Activated naive CD8-positive, alpha-beta T cell treated with anti-CD3 and anti-CD28 coated beads, Interleukin-2, amount 50 U/mL, for 16 hours (primary cell): ENCODE results near the gene PRR35.

Source experiments
- DNase-seq: peaks from one replicate; pipeline ENCODE4 v3.0.0-alpha.2; 2020; ENCODE audit warnings: low read depth, low spot score

The PRR35 gene

DNA sequence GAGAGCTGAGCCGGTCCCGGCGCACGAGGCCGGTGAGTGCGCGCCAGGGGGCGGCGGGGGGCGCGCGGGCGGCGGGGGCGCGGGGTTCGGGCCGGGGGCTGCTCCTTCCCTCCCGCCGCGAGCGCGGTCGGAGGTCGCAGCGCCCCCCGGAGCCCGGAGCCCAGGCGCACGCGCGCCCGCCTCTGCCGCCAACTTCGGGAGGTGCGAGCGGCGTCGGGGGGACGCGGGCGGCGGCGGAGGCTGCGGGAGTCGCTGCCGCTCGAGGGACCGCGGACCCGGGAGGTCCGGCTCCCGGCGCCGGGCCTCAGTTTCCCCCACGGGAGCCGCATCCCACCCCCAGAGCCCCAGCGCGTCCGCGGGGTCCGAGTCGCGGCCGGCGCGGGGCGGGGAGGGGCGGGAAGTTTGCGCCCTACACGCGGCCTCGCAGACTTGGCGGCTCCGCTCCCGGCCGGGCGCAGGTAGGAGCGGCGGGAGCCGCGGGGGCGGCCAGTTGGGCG lies at the start of gene PRR35:
PRR35 (plus strand) TSS at position 191 of the 497 bp plus-strand sequence. CDS start 2,901 bp downstream, outside the sequence.
- DNase-seq, result no peak

DNA sequence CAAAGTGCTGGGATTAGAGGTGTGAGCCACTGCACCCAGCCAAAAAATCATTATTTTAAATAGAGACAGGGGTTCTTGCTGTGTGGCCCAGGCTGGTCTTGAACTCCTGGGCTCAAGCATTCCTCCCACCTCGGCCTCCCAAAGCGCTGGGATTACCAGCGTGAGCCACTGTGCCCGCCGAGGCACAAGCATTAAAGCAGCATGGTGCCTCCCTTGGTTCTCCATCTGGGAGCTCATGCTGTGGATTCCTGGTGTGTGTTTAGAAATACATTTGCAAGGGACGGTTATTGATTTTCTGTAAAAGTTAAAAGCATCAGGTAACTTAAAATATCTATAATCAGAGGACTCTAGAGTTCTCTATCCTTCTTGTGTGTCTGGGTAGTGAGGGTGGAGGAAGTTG lies 47.4 kb upstream of the PRR35 start:
- no peak for DNase-seq

DNA sequence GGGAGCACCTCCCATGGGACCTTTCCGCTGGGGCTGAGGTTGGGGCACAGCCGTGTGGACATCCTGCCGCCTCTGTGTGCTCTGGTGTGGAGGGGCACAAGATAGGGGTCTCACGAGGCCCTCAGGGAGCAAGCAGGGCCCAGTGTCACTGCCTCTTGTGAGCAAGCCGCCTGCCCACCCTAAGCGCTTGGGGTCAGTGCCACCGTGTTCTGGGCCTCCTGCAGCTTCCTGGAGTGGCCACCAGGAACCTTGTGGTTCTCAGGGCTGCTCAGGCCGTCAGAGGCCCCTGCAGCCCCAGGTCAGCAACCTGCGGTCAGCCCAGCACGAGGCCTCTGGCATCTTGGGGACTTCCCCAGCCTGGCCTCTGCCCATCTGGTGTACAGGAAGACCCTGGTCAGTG lies 46.2 kb upstream of the PRR35 start:
- no peak for DNase-seq

DNA sequence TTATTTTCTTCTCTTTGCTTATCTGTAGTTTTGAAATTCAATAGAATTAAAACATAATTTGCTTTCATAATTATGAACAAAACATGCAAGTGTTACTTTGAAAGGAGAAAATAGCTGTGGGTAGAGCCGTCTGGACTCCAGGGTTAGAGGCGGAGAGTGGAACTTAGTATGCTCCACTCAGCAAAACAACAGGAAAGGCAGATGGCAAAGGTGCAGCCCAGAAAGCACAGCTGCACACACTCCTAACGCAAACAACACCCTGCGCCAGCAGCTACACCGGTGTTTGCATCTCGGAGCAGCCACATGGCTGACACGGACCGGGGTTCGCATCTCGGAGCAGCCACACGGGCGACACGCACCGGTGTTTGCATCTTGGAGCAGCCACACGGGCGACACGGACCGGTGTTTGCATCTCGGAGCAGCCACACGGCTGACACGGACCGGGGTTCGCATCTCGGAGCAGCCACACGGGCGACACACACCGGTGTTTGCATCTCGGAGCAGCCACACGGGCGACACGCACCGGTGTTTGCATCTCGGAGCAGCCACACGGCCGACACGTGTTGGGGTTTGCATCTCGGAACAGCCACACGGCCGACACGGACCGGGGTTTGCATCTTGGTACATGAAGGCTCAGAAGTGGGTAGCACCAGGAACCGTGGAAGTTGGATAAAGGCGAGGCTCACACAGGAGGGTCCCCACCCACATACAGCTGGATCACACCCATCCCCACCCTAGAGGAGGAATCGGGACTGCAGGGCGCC lies 44.8 kb upstream of the PRR35 start:
- DNase-seq, result no peak

DNA sequence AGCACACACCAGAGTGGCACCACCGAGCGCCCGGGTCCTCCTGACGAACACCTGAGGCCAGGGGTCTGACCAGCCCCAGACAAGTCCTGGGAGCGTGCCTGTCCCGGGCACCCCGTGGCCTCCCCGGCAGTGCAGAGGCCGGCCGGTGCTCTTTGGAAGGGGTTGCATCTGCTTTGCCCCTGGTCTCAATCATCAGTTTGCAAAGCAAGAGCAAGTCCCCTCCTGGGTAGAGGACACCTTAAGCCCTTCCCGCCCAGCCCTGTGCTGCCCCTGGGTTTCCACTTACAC lies 44.3 kb upstream of the PRR35 start:
- no peak for DNase-seq

DNA sequence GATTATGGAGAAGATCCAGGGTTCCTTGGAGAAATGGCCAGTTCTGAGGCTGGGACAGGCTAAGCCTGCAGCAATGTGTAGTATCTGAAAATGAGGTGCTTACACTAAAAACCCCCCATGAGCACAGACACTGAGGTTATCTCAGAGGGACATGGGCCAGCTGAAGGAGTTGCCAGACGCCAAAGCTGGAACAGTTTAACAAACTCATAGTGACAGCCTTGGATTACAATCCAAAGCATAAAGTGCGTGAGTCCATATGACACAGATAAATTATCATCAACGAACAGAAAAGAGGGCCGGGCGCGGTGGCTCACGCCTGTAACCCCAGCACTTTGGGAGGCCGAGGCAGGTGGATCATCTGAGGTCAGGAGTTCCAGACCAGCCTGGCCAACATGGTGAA lies 43.9 kb upstream of the PRR35 start:
- DNase-seq, result no peak

DNA sequence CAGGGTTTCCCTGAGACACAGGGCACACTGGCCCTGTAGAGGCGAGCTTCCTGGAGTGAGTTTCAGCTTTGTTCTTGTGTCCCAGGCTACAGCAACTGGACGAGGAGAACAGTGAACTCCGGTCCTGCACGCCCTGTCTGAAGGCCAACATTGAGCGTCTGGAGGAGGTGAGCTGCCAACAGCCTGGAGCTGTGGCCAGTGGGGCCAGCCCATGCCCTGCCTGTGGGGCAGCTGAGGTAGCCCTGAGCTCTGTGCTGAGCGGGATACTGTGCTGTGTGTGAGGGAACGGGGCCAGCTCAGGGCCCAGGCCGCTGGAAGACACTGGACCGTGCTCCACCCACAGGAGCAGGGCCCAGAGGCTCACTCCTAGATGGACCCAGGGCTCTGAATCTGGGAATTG lies 41.3 kb upstream of the PRR35 start:
- DNase-seq, result no peak

DNA sequence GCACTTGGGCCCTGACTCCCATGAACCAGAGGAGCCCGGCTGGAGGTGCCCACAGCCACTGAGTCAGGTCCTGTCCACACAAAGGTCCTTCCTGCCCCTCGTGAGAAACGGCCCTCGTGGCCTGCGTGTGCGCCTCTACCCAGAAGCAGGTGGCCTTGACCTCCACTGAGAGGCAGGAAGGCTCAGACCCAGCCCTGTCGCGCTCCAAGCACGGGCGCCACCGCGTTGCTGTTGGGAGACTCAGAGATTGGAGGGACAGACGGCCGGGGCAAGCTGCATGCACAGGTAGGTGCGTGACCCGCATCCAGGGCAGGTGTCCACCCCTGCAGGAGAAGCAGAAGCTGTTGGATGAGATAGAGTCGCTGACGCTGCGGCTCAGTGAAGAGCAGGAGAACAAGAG lies 40.8 kb upstream of the PRR35 start:
- DNase-seq, result no peak

DNA sequence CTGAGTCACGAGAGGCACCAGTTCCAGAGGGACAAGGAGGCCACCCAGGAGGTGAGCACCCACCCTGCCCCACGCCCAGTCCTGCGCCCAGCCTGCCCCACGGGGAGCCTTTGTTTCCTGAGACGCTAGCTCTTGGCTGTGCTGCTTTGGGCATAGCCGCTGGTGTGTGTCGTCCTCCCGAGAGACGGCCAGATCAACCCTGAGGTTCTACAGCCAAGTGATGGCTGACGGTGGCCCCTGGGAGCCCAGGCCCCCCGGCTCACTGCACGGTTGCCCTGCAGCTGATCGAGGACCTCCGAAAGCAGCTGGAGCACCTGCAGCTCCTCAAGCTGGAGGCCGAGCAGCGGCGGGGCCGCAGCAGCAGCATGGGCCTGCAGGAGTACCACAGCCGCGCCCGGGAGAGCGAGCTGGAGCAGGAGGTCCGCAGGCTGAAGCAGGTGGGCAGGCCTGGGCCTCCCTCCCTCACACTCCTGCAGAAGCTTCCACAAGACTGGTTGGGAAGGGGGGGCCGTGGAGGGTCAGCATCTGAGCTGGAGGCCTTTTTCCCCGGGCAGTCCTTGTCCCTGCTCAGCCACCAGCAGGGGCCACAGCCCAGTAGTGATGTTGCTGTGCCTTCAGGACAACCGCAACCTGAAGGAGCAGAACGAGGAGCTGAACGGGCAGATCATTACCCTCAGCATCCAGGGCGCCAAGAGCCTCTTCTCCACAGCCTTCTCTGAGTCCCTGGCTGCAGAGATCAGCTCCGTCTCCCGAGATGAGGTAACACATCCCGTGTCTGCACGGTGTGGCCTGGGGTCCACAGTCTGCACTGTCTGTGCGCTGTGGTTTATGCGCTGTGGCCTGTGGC lies 40.1 kb upstream of the PRR35 start:
- DNase-seq, result no peak

DNA sequence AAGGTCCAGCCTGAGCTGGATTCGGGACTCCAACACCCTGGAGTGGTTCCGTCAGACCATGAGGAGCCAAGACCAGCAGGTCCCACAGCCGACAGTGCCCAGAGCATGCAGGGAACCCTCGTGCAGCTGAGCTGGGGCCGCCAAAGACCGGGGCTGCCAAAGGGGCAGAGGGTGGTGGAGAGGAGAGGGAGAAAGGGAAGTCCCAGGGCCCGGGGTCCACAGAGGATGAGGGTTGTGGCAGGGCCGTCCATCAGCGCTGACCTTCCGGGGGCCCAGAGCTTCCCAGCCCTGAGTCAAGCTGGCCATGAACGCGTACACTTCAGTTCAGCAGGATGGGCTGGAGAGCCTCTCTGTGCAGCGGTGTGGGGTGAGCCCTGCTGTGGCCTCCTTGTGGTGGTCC lies 39.3 kb upstream of the PRR35 start:
- no peak for DNase-seq

DNA sequence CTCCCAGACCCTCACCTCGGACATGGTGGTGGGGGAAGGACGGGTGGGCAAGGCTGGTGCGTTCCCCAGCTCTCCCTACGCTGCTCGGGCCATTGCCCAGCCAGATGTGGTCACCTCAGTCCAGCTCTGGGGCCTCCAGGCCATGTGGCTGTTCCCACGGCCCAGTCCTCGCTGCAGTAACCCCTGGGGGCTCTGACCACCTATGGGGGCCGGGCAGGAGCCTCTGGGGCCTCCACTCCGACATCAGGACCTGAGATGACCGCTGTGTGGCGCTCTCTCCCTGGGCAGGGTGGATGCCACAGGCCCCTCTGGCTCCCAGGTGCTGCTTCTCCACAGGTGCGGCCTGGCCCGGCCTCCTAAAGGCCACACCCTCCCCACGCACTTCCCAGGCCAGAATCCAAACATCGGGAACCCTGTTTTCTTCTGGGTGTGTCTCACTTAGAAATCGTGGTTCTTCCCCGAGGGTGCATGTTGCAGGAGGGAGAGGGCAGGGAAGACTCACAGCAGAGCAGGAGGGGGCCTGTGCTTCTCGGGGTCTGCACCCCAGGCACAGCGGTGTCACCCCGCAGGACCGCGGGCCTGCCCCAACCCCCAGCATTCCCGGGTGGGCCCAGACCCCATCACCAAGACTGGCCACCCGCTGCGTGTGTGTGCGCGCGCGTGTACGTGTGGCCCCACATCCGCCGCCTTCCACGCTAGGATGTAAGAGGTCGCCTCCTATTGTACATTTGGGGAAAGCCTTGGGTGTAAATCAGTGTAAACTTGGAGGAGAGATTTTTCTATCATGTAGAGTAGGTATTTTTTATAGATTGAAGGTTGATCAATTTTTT lies 38.6 kb upstream of the PRR35 start:
- DNase-seq, result no peak

DNA sequence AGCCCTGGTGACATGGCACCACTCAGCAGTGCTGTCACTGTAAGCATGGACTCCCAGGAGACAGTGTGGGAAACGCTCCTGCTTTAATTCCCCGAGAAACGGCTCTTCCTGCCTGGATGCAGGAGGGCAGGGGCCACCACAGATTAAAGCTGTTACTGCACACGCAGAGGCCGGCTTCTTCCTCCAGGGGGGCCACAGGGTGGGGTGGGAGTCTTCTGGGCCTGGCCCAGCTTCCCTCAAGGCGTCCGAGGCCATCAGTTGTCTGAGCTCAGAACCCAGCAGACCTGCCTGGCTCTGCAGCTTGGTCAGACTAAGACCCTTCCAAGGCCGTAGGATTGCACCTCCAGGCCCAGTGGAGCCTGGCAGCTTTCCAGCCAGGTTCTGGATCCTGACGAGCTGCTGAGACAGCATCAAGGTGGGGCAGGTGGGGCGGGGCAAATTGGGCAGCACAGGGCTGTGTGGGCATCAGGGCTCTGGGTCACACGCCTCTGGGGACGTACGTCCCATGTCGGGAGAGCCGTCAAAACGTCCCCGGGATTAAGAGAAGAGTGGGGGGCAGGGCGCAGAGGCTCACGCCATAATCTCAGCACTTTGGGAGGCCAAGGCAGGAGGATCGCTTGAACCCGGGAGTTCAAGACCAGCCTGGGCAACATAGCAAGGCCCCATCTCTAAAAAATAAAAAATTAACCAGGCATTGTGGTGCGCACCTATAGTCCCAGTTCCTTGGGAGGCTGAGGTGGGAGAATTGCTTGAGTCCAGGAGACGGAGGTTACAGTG lies 37.7 kb upstream of the PRR35 start:
- no peak for DNase-seq

DNA sequence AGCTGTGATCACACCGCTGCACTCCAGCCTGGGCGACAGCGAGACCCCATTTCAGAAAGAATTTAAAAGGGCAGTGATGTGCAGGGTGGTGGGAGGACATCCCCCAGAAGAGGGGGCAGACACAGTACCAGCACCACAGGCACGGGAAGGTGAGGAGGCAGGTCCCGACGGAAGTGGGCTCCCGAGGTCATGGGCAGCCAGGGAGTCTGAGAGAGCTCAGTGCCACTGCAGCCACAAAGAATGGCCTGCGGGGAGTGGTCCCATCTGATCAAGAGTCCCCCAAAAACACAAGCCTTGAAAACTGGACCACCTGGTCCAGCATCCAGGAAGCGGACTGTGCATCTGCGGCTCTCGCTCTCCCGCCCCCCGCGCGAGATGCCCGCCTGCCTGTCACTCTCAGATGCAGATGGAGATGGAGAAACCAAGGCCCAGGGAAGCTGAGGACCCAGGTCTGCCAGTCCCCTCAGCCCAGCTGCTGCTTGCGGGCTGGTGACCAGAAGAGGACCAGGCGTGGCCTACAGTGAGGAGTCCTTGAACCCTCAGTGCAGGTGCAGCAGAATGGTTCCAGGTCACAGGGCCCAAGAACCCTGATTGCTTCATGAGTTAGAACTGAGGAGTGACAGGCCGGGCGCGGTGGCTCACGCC lies 37.0 kb upstream of the PRR35 start:
- DNase-seq, result no peak

DNA sequence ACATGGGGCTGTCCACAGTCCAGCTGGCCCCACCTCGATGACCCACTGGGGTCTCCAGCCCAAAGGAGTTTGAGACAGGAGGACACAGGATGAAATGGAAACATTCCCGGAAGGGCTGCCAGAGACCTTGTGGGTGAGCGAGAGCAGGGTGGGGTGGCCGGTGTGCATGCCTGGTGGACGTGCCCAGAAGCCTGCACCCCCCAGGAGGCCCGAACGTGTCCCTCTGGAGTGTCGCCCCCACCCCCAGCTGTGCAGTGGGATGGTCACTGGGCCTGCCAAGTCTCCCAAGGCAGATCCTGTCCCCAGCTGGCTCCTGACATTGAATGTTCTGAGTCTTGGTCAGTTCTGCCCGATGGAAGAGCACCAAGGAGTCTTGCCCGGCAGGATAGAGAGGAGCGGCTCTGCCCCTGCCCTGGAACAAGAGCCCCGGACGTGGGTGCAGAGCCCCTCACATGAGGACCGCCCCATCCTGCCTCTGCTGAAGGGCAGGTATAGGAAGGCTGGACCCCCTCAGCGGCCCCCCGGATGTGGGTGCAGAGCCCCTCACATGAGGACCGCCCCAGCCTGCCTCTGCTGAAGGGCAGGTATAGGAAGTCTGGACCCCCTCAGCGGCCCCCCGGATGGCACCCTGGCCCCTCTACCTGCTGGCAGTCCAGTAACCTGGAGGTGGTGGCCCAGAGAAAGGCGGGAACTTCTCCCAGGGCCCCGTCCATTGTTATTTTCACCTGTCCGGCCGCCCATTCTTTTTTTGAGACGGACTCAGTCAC lies 35.7 kb upstream of the PRR35 start:
- DNase-seq, result no peak

DNA sequence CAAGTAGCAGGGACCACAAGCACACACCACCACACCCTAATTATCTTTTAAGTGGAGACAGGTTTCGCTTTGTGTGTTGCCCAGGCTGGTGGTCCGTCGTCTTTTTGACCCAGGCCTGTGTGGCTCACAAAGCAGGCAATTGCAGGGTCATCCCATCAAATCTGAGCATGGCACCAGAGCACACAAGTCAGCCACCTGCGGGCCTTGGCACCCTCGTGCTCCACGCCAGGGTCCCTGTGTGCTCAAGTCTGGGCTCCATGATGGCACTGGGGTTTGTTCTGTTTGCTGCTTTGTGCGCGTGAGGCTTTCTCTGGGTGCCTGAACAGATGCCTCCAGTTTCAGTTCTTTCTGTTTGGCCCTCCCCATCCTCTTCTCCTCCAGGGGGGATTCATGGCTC lies 35.1 kb upstream of the PRR35 start:
- DNase-seq, result no peak

DNA sequence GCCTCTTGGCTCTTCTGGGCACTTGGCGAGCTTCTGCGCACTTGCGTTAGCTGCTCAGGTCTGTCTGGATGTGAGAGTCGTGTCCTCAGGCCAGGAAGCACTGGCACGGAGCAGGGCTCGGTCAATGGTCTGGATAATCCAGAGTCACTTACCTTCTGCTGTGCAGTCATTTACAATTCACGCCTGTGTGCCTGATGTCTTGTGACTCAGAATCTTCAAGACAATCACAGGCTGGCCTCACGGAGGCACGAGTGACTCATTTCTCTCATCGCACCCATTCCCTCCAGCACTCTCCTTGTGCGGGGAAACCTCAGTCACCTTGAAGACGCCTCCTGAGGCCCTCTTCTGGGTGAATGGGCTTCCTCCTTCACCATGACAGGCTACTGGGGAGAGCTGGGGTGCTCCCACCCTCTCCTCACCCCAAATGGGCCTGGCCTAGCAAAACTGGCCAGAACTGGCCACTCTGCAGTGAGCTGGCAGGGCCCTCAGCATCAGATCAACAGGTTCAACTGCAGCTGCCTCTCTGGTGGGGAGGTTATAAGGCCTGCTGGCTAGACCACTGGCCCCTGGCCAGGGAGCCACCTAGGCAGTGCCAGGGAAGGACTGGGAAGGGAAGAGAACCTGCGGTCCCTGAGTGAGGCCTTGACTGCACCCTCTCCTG lies 34.5 kb upstream of the PRR35 start:
- DNase-seq, result peak; percentile 66

DNA sequence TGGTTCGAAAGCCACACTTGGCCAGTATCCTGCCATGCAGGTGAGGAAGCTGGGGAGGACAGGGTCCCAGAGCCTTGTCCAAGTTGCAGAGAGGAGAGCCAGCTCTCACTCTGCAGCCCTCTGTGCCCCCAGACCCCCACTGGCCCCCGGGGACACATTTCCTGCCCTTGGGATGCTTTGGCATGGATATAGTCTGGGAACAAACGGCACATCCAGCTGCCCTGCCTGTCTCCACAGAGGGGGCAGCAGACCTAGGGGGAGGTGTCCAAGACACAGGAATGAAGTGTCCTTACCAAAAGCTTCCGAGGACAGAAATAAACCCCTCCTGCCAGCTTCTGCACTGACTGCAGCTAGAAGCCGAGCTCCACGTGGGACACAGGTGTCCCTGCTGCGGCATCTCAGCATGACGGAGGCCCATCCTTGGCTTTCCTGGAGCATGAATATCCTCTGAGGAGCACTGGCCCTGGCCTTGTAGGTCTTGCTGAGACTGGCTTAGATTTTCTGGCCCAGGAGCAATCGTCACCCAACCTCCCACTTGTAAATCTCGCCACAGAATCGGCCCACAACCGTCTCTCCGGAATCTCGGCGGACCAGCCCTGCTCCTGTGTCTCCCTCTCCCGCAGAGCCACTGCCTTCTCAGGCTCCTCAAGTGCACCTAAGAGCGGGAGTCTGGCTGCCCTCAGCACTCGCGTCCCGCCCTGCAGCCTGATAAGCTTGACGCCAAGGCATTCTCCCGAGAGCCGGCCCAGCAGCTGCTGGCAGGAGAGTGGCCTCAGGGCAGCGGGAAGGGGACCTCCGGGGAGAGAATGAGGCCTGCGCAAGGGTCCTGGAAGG lies 33.8 kb upstream of the PRR35 start:
- DNase-seq, result no peak

DNA sequence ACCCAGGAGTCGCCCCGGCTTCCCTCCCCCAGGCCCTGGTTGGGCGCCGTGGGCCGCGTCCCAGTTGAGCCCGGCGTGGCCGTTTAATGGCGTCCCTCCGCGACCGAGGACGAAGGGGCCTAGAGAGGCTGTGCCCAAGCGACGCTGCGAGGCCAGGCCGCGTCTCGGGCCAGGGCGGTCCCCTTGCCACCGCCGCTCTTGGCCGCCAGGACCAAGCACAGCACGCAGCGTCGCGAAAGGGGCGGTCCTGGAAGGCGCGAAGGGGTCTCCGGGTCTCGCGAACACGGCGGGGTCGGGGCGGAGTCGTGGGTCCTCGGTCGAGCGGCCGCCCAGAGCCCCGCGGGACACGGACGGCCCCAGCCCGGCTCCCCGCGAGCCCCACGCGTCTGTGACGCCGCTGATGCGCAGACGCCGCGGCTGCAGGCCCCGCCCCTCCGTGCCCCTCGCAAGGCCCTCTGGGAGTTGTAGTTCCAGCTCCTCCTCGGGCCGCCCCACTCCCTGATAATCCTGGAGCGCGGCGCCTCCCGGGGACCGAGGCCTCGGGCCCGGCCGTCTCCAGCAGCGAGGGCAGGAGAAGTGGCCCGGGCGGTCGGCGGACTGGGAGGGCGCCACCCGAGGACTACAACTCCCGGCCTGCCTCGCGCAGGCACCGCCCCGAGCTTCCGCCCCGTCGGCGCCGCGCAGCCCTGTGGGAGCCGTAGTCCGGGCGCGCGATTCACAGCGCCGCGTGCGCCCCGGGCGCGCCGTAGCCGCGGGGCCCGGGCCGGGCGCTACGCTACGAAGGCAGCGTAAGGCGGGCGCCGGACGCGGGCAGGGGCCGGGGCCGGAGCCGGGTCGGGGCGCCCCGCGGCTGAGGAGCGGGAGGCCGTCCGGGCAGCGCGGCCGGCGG lies 32.9 kb upstream of the PRR35 start, which contains the start of gene CAPN15:
CAPN15 (plus strand) TSS at position 698 of the 889 bp plus-strand sequence. CDS start 19,127 bp downstream, outside the sequence.
- DNase-seq, result peak; percentile 61
